HepG2 (cell line): ENCODE measurements around the gene AARS1. TPM values are rescaled to one million over a fixed set of nuclear protein-coding genes. Genes with fewer than 3 reads are reported as not detected.

Experiments
- EZH2 ChIP-seq: conservative IDR thresholded peaks from 2 replicates; pipeline ENCODE4 v1.6.1; 2012; ENCODE audit warnings: mild to moderate bottlenecking, low read depth, low read length, moderate library complexity
- PCBP1 ChIP-seq: fragments of 200-400 bp; formaldehyde crosslinking; IDR thresholded peaks from 2 replicates; pipeline ENCODE4 v1.6.1; 2017; ENCODE audit warnings: mild to moderate bottlenecking, low read depth, low read length, borderline replicate concordance
- POLR2G ChIP-seq: fragments of 200-400 bp; formaldehyde crosslinking; IDR thresholded peaks from 2 replicates; pipeline ENCODE4 v1.6.1; 2018; ENCODE audit warnings: mild to moderate bottlenecking, low read depth, low read length, moderate library complexity
- RXRB ChIP-seq: IDR thresholded peaks from 2 replicates; pipeline ENCODE4 v1.6.1; 2016; ENCODE audit warnings: borderline replicate concordance, missing genetic modification reagents, missing compliant biosample characterization
- ZNF260 ChIP-seq: sonication (generic); formaldehyde crosslinking; IDR thresholded peaks from 2 replicates; pipeline ENCODE4 v1.4.0; 2020; ENCODE audit warnings: missing genetic modification reagents, low read depth, mild to moderate bottlenecking, borderline replicate concordance
- ZNF660 ChIP-seq: sonication (generic); formaldehyde crosslinking; IDR thresholded peaks from 2 replicates; pipeline ENCODE4 v1.5.1; 2020; ENCODE audit warnings: mild to moderate bottlenecking, low read depth, missing genetic modification reagents, borderline replicate concordance
- polyA plus RNA-seq, 8 experiments: library from polyadenylated mRNA; depleted of rRNA in 3 of 8; stranded (reverse) in 7 of 8; unstranded in 1 of 8; fragments of >200 nt; fragmentation: Illumina TruSeq in 4 of 8; extraction: Trizol in 4 of 8; gene quantifications; 2 replicates each; pipeline versions ENCODE4 v1.2.1 to v1.2.3, GENCODE V29; 2011 to 2016; ENCODE audit warnings: low read depth in 4 of 8, missing spikeins in 1 of 8, mixed read lengths in 1 of 8; ENCODE audit not compliant: insufficient read depth in 1 of 8
- total RNA-seq, 5 experiments: library from RNA; depleted of rRNA; stranded (reverse); fragments of >200 nt; fragmentation: Illumina TruSeq; extraction: Trizol; gene quantifications; 2 replicates each; pipeline ENCODE4 v1.2.3, GENCODE V29; 2016; ENCODE audit warnings: low read depth in 1 of 5
- TF ChIP-seq, protein P1 (sequence below): sonication (generic); formaldehyde crosslinking; IDR thresholded peaks from 2 replicates; pipeline ENCODE4 v1.9.0; 2021; ENCODE audit warnings: mild to moderate bottlenecking, missing genetic modification reagents
- TF ChIP-seq, protein P2 (sequence below): IDR thresholded peaks from 2 replicates; pipeline ENCODE4 v1.6.1; 2018; ENCODE audit warnings: missing genetic modification reagents, mild to moderate bottlenecking, missing compliant biosample characterization
- TF ChIP-seq, protein P3 (sequence below): sonication (generic); formaldehyde crosslinking; IDR thresholded peaks from 2 replicates; pipeline ENCODE4 v1.5.1; 2020; ENCODE audit warnings: mild to moderate bottlenecking, missing genetic modification reagents, moderate library complexity
- TF ChIP-seq, protein P4 (sequence below): sonication (generic); formaldehyde crosslinking; IDR thresholded peaks from 2 replicates; pipeline ENCODE4 v1.5.0; 2020; ENCODE audit warnings: mild to moderate bottlenecking, missing genetic modification reagents, moderate library complexity
- TF ChIP-seq, protein P5 (sequence below): sonication (generic); formaldehyde crosslinking; IDR thresholded peaks from 2 replicates; pipeline ENCODE4 v1.4.0; 2020; ENCODE audit warnings: missing genetic modification reagents

Gene AARS1
- total and polyA plus RNA-seq, 2 of the 13 experiments (the other 11 are each of a cell fraction or from before 2014, with no cell fraction given): 107 to 132 TPM

DNA sequence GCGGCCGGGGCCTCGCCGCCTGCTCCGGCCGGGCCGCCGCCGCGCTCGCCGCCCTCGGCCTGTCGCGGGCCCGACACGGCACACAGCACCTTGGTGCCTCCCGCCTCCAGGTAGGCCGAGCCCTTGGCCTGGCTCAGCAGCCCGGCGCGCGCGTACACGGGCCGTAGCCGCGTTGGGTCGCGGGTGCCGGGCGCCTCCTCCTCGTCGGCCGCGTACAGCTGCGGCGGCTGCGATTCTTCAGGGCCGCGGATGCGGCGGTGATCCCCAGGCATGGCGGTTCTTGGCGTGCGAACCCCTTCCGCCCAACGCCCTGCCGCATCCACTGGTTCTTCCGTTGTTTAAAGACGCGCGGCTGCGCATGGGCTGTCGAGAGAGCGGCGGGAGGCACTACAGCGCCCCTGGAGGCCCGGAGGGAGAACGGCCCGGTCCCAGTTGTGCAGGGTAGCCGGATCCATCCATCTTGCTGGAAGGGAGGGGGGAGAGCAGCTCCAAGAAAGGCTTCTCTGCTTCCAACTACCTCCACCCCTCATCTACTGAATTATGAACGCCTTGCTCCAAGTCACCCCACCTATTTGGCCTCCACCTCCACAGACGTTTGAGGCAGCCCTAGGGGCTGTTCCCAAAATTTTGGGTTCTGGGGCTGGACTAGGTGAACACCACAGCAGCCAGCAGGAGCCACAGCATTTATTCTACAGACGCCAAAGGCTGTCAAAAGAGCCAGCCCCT is 37.5 kb downstream of the AARS1 start, which contains the start of gene EXOSC6 (continued):
- TF ChIP-seq, protein P1, sequence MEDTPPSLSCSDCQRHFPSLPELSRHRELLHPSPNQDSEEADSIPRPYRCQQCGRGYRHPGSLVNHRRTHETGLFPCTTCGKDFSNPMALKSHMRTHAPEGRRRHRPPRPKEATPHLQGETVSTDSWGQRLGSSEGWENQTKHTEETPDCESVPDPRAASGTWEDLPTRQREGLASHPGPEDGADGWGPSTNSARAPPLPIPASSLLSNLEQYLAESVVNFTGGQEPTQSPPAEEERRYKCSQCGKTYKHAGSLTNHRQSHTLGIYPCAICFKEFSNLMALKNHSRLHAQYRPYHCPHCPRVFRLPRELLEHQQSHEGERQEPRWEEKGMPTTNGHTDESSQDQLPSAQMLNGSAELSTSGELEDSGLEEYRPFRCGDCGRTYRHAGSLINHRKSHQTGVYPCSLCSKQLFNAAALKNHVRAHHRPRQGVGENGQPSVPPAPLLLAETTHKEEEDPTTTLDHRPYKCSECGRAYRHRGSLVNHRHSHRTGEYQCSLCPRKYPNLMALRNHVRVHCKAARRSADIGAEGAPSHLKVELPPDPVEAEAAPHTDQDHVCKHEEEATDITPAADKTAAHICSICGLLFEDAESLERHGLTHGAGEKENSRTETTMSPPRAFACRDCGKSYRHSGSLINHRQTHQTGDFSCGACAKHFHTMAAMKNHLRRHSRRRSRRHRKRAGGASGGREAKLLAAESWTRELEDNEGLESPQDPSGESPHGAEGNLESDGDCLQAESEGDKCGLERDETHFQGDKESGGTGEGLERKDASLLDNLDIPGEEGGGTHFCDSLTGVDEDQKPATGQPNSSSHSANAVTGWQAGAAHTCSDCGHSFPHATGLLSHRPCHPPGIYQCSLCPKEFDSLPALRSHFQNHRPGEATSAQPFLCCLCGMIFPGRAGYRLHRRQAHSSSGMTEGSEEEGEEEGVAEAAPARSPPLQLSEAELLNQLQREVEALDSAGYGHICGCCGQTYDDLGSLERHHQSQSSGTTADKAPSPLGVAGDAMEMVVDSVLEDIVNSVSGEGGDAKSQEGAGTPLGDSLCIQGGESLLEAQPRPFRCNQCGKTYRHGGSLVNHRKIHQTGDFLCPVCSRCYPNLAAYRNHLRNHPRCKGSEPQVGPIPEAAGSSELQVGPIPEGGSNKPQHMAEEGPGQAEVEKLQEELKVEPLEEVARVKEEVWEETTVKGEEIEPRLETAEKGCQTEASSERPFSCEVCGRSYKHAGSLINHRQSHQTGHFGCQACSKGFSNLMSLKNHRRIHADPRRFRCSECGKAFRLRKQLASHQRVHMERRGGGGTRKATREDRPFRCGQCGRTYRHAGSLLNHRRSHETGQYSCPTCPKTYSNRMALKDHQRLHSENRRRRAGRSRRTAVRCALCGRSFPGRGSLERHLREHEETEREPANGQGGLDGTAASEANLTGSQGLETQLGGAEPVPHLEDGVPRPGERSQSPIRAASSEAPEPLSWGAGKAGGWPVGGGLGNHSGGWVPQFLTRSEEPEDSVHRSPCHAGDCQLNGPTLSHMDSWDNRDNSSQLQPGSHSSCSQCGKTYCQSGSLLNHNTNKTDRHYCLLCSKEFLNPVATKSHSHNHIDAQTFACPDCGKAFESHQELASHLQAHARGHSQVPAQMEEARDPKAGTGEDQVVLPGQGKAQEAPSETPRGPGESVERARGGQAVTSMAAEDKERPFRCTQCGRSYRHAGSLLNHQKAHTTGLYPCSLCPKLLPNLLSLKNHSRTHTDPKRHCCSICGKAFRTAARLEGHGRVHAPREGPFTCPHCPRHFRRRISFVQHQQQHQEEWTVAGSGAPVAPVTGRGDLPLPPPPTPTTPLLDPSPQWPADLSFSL: 0 out of 2 replicates have a peak, but pooled peaks have one; percentile 25
- TF ChIP-seq EZH2 (no peak), PCBP1 (0 out of 2 replicates have a peak, but pooled peaks have one; percentile 81), RXRB (CRISPR knock-in tag) (peak; percentile 85), ZNF260 (CRISPR knock-in tag) (no peak), POLR2G (peak; percentile 99), ZNF660 (CRISPR knock-in tag) (no peak)
- TF ChIP-seq, protein P2, sequence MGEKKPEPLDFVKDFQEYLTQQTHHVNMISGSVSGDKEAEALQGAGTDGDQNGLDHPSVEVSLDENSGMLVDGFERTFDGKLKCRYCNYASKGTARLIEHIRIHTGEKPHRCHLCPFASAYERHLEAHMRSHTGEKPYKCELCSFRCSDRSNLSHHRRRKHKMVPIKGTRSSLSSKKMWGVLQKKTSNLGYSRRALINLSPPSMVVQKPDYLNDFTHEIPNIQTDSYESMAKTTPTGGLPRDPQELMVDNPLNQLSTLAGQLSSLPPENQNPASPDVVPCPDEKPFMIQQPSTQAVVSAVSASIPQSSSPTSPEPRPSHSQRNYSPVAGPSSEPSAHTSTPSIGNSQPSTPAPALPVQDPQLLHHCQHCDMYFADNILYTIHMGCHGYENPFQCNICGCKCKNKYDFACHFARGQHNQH (CRISPR knock-in tag): peak; percentile 98
- TF ChIP-seq, protein P3, sequence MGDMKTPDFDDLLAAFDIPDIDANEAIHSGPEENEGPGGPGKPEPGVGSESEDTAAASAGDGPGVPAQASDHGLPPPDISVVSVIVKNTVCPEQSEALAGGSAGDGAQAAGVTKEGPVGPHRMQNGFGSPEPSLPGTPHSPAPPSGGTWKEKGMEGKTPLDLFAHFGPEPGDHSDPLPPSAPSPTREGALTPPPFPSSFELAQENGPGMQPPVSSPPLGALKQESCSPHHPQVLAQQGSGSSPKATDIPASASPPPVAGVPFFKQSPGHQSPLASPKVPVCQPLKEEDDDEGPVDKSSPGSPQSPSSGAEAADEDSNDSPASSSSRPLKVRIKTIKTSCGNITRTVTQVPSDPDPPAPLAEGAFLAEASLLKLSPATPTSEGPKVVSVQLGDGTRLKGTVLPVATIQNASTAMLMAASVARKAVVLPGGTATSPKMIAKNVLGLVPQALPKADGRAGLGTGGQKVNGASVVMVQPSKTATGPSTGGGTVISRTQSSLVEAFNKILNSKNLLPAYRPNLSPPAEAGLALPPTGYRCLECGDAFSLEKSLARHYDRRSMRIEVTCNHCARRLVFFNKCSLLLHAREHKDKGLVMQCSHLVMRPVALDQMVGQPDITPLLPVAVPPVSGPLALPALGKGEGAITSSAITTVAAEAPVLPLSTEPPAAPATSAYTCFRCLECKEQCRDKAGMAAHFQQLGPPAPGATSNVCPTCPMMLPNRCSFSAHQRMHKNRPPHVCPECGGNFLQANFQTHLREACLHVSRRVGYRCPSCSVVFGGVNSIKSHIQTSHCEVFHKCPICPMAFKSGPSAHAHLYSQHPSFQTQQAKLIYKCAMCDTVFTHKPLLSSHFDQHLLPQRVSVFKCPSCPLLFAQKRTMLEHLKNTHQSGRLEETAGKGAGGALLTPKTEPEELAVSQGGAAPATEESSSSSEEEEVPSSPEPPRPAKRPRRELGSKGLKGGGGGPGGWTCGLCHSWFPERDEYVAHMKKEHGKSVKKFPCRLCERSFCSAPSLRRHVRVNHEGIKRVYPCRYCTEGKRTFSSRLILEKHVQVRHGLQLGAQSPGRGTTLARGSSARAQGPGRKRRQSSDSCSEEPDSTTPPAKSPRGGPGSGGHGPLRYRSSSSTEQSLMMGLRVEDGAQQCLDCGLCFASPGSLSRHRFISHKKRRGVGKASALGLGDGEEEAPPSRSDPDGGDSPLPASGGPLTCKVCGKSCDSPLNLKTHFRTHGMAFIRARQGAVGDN (CRISPR knock-in tag): peak; percentile 86
- TF ChIP-seq, protein P4, sequence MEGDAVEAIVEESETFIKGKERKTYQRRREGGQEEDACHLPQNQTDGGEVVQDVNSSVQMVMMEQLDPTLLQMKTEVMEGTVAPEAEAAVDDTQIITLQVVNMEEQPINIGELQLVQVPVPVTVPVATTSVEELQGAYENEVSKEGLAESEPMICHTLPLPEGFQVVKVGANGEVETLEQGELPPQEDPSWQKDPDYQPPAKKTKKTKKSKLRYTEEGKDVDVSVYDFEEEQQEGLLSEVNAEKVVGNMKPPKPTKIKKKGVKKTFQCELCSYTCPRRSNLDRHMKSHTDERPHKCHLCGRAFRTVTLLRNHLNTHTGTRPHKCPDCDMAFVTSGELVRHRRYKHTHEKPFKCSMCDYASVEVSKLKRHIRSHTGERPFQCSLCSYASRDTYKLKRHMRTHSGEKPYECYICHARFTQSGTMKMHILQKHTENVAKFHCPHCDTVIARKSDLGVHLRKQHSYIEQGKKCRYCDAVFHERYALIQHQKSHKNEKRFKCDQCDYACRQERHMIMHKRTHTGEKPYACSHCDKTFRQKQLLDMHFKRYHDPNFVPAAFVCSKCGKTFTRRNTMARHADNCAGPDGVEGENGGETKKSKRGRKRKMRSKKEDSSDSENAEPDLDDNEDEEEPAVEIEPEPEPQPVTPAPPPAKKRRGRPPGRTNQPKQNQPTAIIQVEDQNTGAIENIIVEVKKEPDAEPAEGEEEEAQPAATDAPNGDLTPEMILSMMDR (CRISPR knock-in tag): peak; percentile 99
- TF ChIP-seq, protein P5, sequence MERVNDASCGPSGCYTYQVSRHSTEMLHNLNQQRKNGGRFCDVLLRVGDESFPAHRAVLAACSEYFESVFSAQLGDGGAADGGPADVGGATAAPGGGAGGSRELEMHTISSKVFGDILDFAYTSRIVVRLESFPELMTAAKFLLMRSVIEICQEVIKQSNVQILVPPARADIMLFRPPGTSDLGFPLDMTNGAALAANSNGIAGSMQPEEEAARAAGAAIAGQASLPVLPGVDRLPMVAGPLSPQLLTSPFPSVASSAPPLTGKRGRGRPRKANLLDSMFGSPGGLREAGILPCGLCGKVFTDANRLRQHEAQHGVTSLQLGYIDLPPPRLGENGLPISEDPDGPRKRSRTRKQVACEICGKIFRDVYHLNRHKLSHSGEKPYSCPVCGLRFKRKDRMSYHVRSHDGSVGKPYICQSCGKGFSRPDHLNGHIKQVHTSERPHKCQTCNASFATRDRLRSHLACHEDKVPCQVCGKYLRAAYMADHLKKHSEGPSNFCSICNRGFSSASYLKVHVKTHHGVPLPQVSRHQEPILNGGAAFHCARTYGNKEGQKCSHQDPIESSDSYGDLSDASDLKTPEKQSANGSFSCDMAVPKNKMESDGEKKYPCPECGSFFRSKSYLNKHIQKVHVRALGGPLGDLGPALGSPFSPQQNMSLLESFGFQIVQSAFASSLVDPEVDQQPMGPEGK: peak; percentile 74
